HepG2 (cell line): Measurements from ENCODE around the gene PPIB. TPM values are rescaled to one million over a fixed set of nuclear protein-coding genes. Genes with fewer than 3 reads are reported as not detected.

Experiments used
- ATF7-NPFF ChIP-seq: sonication (generic); formaldehyde crosslinking; IDR thresholded peaks from 2 replicates; pipeline ENCODE4 v1.8.1; 2023; ENCODE audit warnings: mild to moderate bottlenecking, low read depth, missing genetic modification reagents, moderate library complexity
- KAT7 ChIP-seq: IDR thresholded peaks from 2 replicates; pipeline ENCODE4 v1.6.1; 2018; ENCODE audit warnings: borderline replicate concordance, missing compliant biosample characterization
- NR1H2 ChIP-seq: sonication (generic); formaldehyde crosslinking; IDR thresholded peaks from 2 replicates; pipeline ENCODE4 v1.8.1; 2022; ENCODE audit warnings: low read depth, missing genetic modification reagents, borderline replicate concordance
- NR2F2 ChIP-seq: IDR thresholded peaks from 2 replicates; pipeline ENCODE4 v1.6.1; 2012; ENCODE audit warnings: low read depth, inconsistent platforms, borderline replicate concordance
- PCBP1 ChIP-seq: fragments of 200-400 bp; formaldehyde crosslinking; IDR thresholded peaks from 2 replicates; pipeline ENCODE4 v1.6.1; 2017; ENCODE audit warnings: mild to moderate bottlenecking, low read depth, low read length, borderline replicate concordance
- PLRG1 ChIP-seq: fragments of 450-650 bp; conservative IDR thresholded peaks from 2 replicates; pipeline ENCODE4 v1.6.1; 2016
- SETDB1 ChIP-seq: sonication (generic); formaldehyde crosslinking; IDR thresholded peaks from 2 replicates; pipeline ENCODE4 v1.5.1; 2020; ENCODE audit warnings: missing genetic modification reagents, mild to moderate bottlenecking, borderline replicate concordance
- SMARCC2 ChIP-seq: fragments of 450-650 bp; IDR thresholded peaks from 2 replicates; pipeline ENCODE4 v1.6.1; 2017; ENCODE audit warnings: antibody characterized with exemption, mild to moderate bottlenecking
- SNAI1 ChIP-seq: sonication (generic); formaldehyde crosslinking; IDR thresholded peaks from 2 replicates; pipeline ENCODE4 v1.5.0; 2020; ENCODE audit warnings: mild to moderate bottlenecking, missing genetic modification reagents, borderline replicate concordance
- TBX2 ChIP-seq: sonication (generic); formaldehyde crosslinking; IDR thresholded peaks from 2 replicates; pipeline ENCODE4 v1.5.0; 2020; ENCODE audit warnings: missing genetic modification reagents, mild to moderate bottlenecking, borderline replicate concordance
- THYN1 ChIP-seq: sonication (generic); formaldehyde crosslinking; IDR thresholded peaks from 2 replicates; pipeline ENCODE4 v1.8.1; 2023; ENCODE audit warnings: low read depth, mild to moderate bottlenecking, moderate library complexity, missing genetic modification reagents, borderline replicate concordance
- TRIM24 ChIP-seq: sonication (generic); formaldehyde crosslinking; IDR thresholded peaks from 2 replicates; pipeline ENCODE4 v1.8.0; 2022; ENCODE audit warnings: mild to moderate bottlenecking, missing genetic modification reagents
- XBP1 ChIP-seq: sonication (generic); formaldehyde crosslinking; IDR thresholded peaks from 2 replicates; pipeline ENCODE4 v1.5.0; 2020; ENCODE audit warnings: missing genetic modification reagents
- ZBTB21 ChIP-seq: sonication (generic); formaldehyde crosslinking; IDR thresholded peaks from 2 replicates; pipeline ENCODE4 v1.4.0; 2020; ENCODE audit warnings: missing genetic modification reagents
- ZNF230 ChIP-seq: sonication (generic); formaldehyde crosslinking; IDR thresholded peaks from 2 replicates; pipeline ENCODE4 v1.4.0; 2020; ENCODE audit warnings: mild to moderate bottlenecking, missing genetic modification reagents
- ZNF549 ChIP-seq: sonication (generic); formaldehyde crosslinking; IDR thresholded peaks from 2 replicates; pipeline ENCODE4 v1.5.0; 2020; ENCODE audit warnings: missing genetic modification reagents
- ZNF670 ChIP-seq: sonication (generic); formaldehyde crosslinking; IDR thresholded peaks from 2 replicates; pipeline ENCODE4 v1.8.0; 2022; ENCODE audit warnings: mild to moderate bottlenecking, missing genetic modification reagents, borderline replicate concordance
- ZNF776 ChIP-seq: sonication (generic); formaldehyde crosslinking; IDR thresholded peaks from 2 replicates; pipeline ENCODE4 v1.4.0; 2020; ENCODE audit warnings: mild to moderate bottlenecking, missing genetic modification reagents
- ZNF850 ChIP-seq: sonication (generic); formaldehyde crosslinking; conservative IDR thresholded peaks from 2 replicates; pipeline ENCODE4 v1.9.0; 2021; ENCODE audit warnings: mild to moderate bottlenecking, missing genetic modification reagents
- polyA plus RNA-seq, 8 experiments: library from polyadenylated mRNA; depleted of rRNA in 3 of 8; stranded (reverse) in 7 of 8; unstranded in 1 of 8; fragments of >200 nt; fragmentation: Illumina TruSeq in 4 of 8; extraction: Trizol in 4 of 8; gene quantifications; 2 replicates each; pipeline versions ENCODE4 v1.2.1 to v1.2.3, GENCODE V29; 2011 to 2016; ENCODE audit warnings: low read depth in 4 of 8, missing spikeins in 1 of 8, mixed read lengths in 1 of 8; ENCODE audit not compliant: insufficient read depth in 1 of 8
- total RNA-seq, 5 experiments: library from RNA; depleted of rRNA; stranded (reverse); fragments of >200 nt; fragmentation: Illumina TruSeq; extraction: Trizol; gene quantifications; 2 replicates each; pipeline ENCODE4 v1.2.3, GENCODE V29; 2016; ENCODE audit warnings: low read depth in 1 of 5
- TF ChIP-seq, protein P1 (sequence below): sonication (generic); formaldehyde crosslinking; IDR thresholded peaks from 2 replicates; pipeline ENCODE4 v1.8.0; 2022; ENCODE audit warnings: low read depth, missing genetic modification reagents
- TF ChIP-seq, protein P2 (sequence below): IDR thresholded peaks from 2 replicates; pipeline ENCODE4 v1.6.1; 2016
- TF ChIP-seq, protein P3 (sequence below): sonication (generic); formaldehyde crosslinking; IDR thresholded peaks from 2 replicates; pipeline ENCODE4 v1.4.0; 2020; ENCODE audit warnings: mild to moderate bottlenecking, missing genetic modification reagents, borderline replicate concordance
- TF ChIP-seq, protein P4 (sequence below): sonication (generic); formaldehyde crosslinking; IDR thresholded peaks from 2 replicates; pipeline ENCODE4 v1.4.0; 2020; ENCODE audit warnings: missing genetic modification reagents
- TF ChIP-seq, protein P5 (sequence below): sonication (generic); formaldehyde crosslinking; IDR thresholded peaks from 2 replicates; pipeline ENCODE4 v1.4.0; 2020; ENCODE audit warnings: missing genetic modification reagents, borderline replicate concordance

The PPIB gene
- total and polyA plus RNA-seq, 2 of the 13 experiments (the other 11 are each of a cell fraction or from before 2014, with no cell fraction given) = 780 to 882 TPM

DNA sequence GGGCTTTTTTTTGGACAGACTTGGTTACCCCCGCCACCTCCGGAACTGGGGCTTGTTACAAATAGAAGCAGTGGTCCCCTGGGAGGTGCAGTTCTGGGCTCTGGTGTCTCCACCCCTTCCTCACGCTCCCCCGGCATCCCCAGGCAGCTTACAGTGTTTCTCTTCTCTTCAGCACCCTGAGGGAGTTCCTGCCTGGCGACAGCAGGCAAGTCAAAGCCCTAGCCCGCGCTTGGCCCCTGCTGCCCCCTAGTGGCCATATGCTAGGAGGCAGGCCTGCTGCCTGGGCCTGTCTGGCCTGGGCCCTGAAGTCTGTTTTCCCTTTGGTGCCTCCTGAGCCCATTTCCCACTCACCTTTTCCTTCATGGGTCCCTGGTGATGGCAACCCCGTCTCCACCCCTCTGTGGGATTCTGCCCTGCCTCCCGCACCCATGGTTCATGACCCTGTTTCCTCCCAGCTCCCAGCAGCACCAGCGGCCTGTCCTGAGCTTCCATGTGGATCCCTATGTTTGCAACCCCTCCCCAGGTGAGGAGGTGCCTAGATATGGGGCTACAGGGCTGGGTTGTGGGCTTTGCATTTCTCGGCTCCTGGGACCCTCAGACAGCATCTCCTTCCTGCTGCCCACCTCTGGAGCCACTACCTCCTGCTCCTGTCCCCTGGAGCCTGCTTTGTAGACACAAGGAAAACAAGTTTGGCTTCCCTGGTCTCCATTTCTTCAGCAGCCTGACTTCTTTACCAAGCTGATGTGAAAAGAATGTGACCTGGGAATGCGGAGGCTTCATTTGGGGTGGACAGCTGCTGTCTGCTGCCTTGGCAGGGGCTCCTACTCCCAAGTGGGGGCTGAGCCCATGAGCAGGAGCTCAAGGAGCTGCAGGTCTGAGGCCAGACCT is 9.1 kb downstream of the PPIB start (continued):
- TF ChIP-seq, protein P1, sequence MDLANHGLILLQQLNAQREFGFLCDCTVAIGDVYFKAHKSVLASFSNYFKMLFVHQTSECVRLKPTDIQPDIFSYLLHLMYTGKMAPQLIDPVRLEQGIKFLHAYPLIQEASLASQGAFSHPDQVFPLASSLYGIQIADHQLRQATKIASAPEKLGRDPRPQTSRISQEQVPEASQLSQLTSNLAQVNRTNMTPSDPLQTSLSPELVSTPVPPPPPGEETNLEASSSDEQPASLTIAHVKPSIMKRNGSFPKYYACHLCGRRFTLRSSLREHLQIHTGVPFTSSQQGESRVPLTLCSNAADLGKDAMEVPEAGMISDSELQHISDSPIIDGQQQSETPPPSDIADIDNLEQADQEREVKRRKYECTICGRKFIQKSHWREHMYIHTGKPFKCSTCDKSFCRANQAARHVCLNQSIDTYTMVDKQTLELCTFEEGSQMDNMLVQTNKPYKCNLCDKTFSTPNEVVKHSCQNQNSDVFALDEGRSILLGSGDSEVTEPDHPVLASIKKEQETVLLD (CRISPR knock-in tag) = no peak
- TF ChIP-seq ZNF850 (CRISPR knock-in tag) = no peak
- TF ChIP-seq, protein P2, sequence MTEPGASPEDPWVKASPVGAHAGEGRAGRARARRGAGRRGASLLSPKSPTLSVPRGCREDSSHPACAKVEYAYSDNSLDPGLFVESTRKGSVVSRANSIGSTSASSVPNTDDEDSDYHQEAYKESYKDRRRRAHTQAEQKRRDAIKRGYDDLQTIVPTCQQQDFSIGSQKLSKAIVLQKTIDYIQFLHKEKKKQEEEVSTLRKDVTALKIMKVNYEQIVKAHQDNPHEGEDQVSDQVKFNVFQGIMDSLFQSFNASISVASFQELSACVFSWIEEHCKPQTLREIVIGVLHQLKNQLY (CRISPR knock-in tag) = no peak
- no peak for TF ChIP-seq SETDB1
- no peak for TF ChIP-seq KAT7 (CRISPR knock-in tag)
- TF ChIP-seq, protein P3, sequence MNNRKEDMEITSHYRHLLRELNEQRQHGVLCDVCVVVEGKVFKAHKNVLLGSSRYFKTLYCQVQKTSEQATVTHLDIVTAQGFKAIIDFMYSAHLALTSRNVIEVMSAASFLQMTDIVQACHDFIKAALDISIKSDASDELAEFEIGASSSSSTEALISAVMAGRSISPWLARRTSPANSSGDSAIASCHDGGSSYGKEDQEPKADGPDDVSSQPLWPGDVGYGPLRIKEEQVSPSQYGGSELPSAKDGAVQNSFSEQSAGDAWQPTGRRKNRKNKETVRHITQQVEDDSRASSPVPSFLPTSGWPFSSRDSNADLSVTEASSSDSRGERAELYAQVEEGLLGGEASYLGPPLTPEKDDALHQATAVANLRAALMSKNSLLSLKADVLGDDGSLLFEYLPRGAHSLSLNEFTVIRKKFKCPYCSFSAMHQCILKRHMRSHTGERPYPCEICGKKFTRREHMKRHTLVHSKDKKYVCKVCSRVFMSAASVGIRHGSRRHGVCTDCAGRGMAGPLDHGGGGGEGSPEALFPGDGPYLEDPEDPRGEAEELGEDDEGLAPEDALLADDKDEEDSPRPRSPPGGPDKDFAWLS = no peak
- TF ChIP-seq ZBTB21 (CRISPR knock-in tag) = no peak
- no peak for TF ChIP-seq ZNF230
- no peak for TF ChIP-seq ZNF549 (CRISPR knock-in tag)
- TF ChIP-seq NR1H2 (CRISPR knock-in tag) = no peak
- no peak for TF ChIP-seq SMARCC2
- no peak for TF ChIP-seq THYN1 (CRISPR knock-in tag)
- no peak for TF ChIP-seq PCBP1
- no peak for TF ChIP-seq ZNF670
- TF ChIP-seq SNAI1 = no peak
- TF ChIP-seq, protein P4, sequence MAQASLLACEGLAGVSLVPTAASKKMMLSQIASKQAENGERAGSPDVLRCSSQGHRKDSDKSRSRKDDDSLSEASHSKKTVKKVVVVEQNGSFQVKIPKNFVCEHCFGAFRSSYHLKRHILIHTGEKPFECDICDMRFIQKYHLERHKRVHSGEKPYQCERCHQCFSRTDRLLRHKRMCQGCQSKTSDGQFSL (CRISPR knock-in tag) = no peak
- TF ChIP-seq XBP1 = no peak
- TF ChIP-seq NR2F2 = no peak
- no peak for TF ChIP-seq ZNF776
- TF ChIP-seq, protein P5, sequence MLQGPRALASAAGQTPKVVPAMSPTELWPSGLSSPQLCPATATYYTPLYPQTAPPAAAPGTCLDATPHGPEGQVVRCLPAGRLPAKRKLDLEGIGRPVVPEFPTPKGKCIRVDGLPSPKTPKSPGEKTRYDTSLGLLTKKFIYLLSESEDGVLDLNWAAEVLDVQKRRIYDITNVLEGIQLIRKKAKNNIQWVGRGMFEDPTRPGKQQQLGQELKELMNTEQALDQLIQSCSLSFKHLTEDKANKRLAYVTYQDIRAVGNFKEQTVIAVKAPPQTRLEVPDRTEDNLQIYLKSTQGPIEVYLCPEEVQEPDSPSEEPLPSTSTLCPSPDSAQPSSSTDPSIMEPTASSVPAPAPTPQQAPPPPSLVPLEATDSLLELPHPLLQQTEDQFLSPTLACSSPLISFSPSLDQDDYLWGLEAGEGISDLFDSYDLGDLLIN (CRISPR knock-in tag) = no peak
- no peak for TF ChIP-seq PLRG1
- no peak for TF ChIP-seq ATF7-NPFF (CRISPR knock-in tag)
- no peak for TF ChIP-seq TRIM24 (CRISPR knock-in tag)
- TF ChIP-seq TBX2 = no peak
